HEK293T (cell line): Measurements from ENCODE around the gene LCK.
A peak's percentile ranks its signal among the peaks of the same experiment; 100 is the strongest.

Experiments used
- CTCF ChIA-PET: fragments of 350-600 bp; formaldehyde crosslinking; extraction: SDS; loops from one replicate; lab custom pipeline; 2021; ENCODE audit warnings: antibody characterized with exemption, inconsistent platforms; lab: Yijun Ruan, JAX
- POLR2A ChIA-PET: fragments of 350-600 bp; formaldehyde crosslinking; extraction: SDS; loops from one replicate; lab custom pipeline; 2020; ENCODE audit warnings: antibody characterized with exemption, inconsistent platforms; lab: Yijun Ruan, JAX
- DNase-seq: peaks from one replicate; pipeline ENCODE4 v3.0.0; 2012; ENCODE audit warnings: mixed read lengths; ENCODE audit errors: extremely low spot score
- ARNT ChIP-seq: fragments of 450-650 bp; IDR thresholded peaks from 2 replicates; pipeline ENCODE4 v1.6.1; 2017; ENCODE audit warnings: mild to moderate bottlenecking
- BHLHE40 ChIP-seq: fragments of 450-650 bp; IDR thresholded peaks from 2 replicates; pipeline ENCODE4 v1.6.1; 2016; ENCODE audit warnings: mild to moderate bottlenecking, moderate library complexity, borderline replicate concordance
- CTBP1 ChIP-seq: fragments of 450-650 bp; IDR thresholded peaks from 2 replicates; pipeline ENCODE4 v1.6.1; 2016; ENCODE audit warnings: borderline replicate concordance
- ELF4 ChIP-seq: fragments of 450-650 bp; IDR thresholded peaks from 2 replicates; pipeline ENCODE4 v1.6.1; 2017; ENCODE audit warnings: antibody characterized with exemption
- FOXA1 ChIP-seq: fragments of 450-650 bp; IDR thresholded peaks from 2 replicates; pipeline ENCODE4 v1.6.1; 2016; ENCODE audit warnings: mild to moderate bottlenecking
- FOXK2 ChIP-seq: fragments of 450-650 bp; IDR thresholded peaks from 2 replicates; pipeline ENCODE4 v1.6.1; 2016; ENCODE audit warnings: mild to moderate bottlenecking
- FOXM1 ChIP-seq: fragments of 450-650 bp; IDR thresholded peaks from 2 replicates; pipeline ENCODE4 v1.6.1; 2017; ENCODE audit warnings: mild to moderate bottlenecking, borderline replicate concordance
- HDGF ChIP-seq: fragments of 450-650 bp; IDR thresholded peaks from 2 replicates; pipeline ENCODE4 v1.6.1; 2017; ENCODE audit warnings: antibody characterized with exemption, borderline replicate concordance
- L3MBTL2 ChIP-seq: fragments of 450-650 bp; conservative IDR thresholded peaks from 2 replicates; pipeline ENCODE4 v1.6.1; 2016; ENCODE audit warnings: mild to moderate bottlenecking
- LEF1 ChIP-seq: fragments of 450-650 bp; IDR thresholded peaks from 2 replicates; pipeline ENCODE4 v1.6.1; 2017; ENCODE audit warnings: mild to moderate bottlenecking, borderline replicate concordance
- NFRKB ChIP-seq: fragments of 450-650 bp; IDR thresholded peaks from 2 replicates; pipeline ENCODE4 v1.6.1; 2016; ENCODE audit warnings: mild to moderate bottlenecking, moderate library complexity
- PKNOX1 ChIP-seq: fragments of 450-650 bp; IDR thresholded peaks from 2 replicates; pipeline ENCODE4 v1.6.1; 2016
- SP1 ChIP-seq: fragments of 450-650 bp; IDR thresholded peaks from 2 replicates; pipeline ENCODE4 v1.6.1; 2017
- SUZ12 ChIP-seq: fragments of 450-650 bp; IDR thresholded peaks from 2 replicates; pipeline ENCODE4 v1.6.1; 2016; ENCODE audit warnings: mild to moderate bottlenecking
- TARDBP ChIP-seq: fragments of 450-650 bp; IDR thresholded peaks from 2 replicates; pipeline ENCODE4 v1.6.1; 2016
- ZNF384 ChIP-seq: fragments of 450-650 bp; IDR thresholded peaks from 2 replicates; pipeline ENCODE4 v1.6.1; 2016

Gene LCK

GRCh38 chr1:32224285-32224684, 26.8 kb upstream of the LCK start:
- ChIA-PET CTCF (no interaction called here), POLR2A (no interaction called here)
- no peak for DNase-seq
- TF ChIP-seq PKNOX1 = no peak
- TF ChIP-seq HDGF = no peak
- TF ChIP-seq L3MBTL2 = no peak
- TF ChIP-seq LEF1 = no peak
- TF ChIP-seq FOXK2 = no peak
- no peak for TF ChIP-seq SUZ12
- TF ChIP-seq TARDBP = no peak
- no peak for TF ChIP-seq NFRKB
- no peak for TF ChIP-seq BHLHE40
- no peak for TF ChIP-seq ARNT
- no peak for TF ChIP-seq FOXM1
- TF ChIP-seq FOXA1 = no peak
- TF ChIP-seq SP1 = no peak
- no peak for TF ChIP-seq ZNF384
- no peak for TF ChIP-seq CTBP1
- TF ChIP-seq ELF4 = no peak

GRCh38 chr1:32228771-32229170, 22.3 kb upstream of the LCK start:
- TF ChIP-seq TARDBP (no peak), ARNT (no peak), BHLHE40 (no peak), ELF4 (no peak), ZNF384 (no peak), LEF1 (no peak), PKNOX1 (no peak), L3MBTL2 (no peak), SUZ12 (no peak)
- ChIA-PET POLR2A (interaction anchor here (1.1 to 1.3 kb wide), 3 partner anchors 8 to 197 kb away, joined by 3 to 4 read pairs (median 3); no protein-coding TSS in a partner anchor), CTCF (no interaction called here)
- no peak for DNase-seq

GRCh38 chr1:32231843-32232432, 19.1 kb upstream of the LCK start:
- ChIA-PET POLR2A (interaction anchor here (0.7 kb wide), 1 partner anchor 52 kb away, joined by 3 read pairs; the partner anchor contains the start of gene TXLNA), CTCF (no interaction called here)
- no peak for DNase-seq
- TF ChIP-seq ARNT (no peak), SP1 (no peak), NFRKB (no peak), BHLHE40 (no peak), HDGF (no peak), SUZ12 (no peak), PKNOX1 (no peak), FOXA1 (no peak), LEF1 (no peak), FOXM1 (no peak), FOXK2 (no peak)

GRCh38 chr1:32232558-32233304, 18.3 kb upstream of the LCK start:
- ChIA-PET POLR2A (interaction anchor here (0.7 kb wide), 1 partner anchor 53 kb away, joined by 3 read pairs; the partner anchor contains the start of gene TXLNA), CTCF (no interaction called here)
- DNase-seq = no peak
- TF ChIP-seq BHLHE40 (peak; percentile 20; the same call in 1 of the 2 replicates), FOXA1 (no peak)

GRCh38 chr1:32234792-32235191, 16.3 kb upstream of the LCK start:
- ChIA-PET POLR2A (no interaction called here), CTCF (interaction anchor here (0.6 kb wide), 1 partner anchor 19 kb away, joined by 5 read pairs; no protein-coding TSS in a partner anchor)
- TF ChIP-seq SUZ12 = no peak
- no peak for TF ChIP-seq TARDBP
- no peak for TF ChIP-seq BHLHE40
- TF ChIP-seq ARNT = no peak
- TF ChIP-seq L3MBTL2 = no peak
- no peak for TF ChIP-seq LEF1
- no peak for DNase-seq

GRCh38 chr1:32239337-32239736, 11.7 kb upstream of the LCK start:
- no peak for DNase-seq
- ChIA-PET CTCF (interaction anchor here (0.8 kb wide), 1 partner anchor 9 kb away, joined by 6 read pairs; no protein-coding TSS in a partner anchor), POLR2A (interaction anchor here (2.2 kb wide), 1 partner anchor 9 kb away, joined by 8 read pairs; no protein-coding TSS in a partner anchor)
- TF ChIP-seq SUZ12 (no peak), PKNOX1 (no peak), FOXK2 (no peak), TARDBP (no peak), LEF1 (no peak), ARNT (no peak), SP1 (no peak), CTBP1 (no peak)
